ENCODE measurements around the gene KIF18B.

KIF18B gene

GRCh38 chr17:44933824-44934744 is 13.5 kb downstream of the KIF18B start:
- Histone ChIP-seq H3K27me3 (ENCODE audit: insufficient read depth, poor library complexity, severe bottlenecking) (no peaks in the 10 kb centered on the region), H3K4me3 (replicated peaks; ENCODE audit: insufficient read depth, low read length) (no peak overlapping the region), H3K27ac (replicated peaks) (no peak overlapping the region)
- DNase-seq (ENCODE audit: low read depth in 1 of 2, low spot score in 1 of 2), result no peak
- TF ChIP-seq POLR2AphosphoS5 (IDR thresholded peaks at IDR 0.05; ENCODE audit: low read depth) (no peak), SPI1 (IDR thresholded peaks at IDR 0.05; ENCODE audit: borderline replicate concordance, low read depth) (no peak), GABPA (IDR thresholded peaks at IDR 0.05; ENCODE audit: low read depth) (no peak)
- TF ChIP-seq, protein P1, sequence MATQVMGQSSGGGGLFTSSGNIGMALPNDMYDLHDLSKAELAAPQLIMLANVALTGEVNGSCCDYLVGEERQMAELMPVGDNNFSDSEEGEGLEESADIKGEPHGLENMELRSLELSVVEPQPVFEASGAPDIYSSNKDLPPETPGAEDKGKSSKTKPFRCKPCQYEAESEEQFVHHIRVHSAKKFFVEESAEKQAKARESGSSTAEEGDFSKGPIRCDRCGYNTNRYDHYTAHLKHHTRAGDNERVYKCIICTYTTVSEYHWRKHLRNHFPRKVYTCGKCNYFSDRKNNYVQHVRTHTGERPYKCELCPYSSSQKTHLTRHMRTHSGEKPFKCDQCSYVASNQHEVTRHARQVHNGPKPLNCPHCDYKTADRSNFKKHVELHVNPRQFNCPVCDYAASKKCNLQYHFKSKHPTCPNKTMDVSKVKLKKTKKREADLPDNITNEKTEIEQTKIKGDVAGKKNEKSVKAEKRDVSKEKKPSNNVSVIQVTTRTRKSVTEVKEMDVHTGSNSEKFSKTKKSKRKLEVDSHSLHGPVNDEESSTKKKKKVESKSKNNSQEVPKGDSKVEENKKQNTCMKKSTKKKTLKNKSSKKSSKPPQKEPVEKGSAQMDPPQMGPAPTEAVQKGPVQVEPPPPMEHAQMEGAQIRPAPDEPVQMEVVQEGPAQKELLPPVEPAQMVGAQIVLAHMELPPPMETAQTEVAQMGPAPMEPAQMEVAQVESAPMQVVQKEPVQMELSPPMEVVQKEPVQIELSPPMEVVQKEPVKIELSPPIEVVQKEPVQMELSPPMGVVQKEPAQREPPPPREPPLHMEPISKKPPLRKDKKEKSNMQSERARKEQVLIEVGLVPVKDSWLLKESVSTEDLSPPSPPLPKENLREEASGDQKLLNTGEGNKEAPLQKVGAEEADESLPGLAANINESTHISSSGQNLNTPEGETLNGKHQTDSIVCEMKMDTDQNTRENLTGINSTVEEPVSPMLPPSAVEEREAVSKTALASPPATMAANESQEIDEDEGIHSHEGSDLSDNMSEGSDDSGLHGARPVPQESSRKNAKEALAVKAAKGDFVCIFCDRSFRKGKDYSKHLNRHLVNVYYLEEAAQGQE (IDR thresholded peaks at IDR 0.05; ENCODE audit: insufficient replicate concordance, low read depth), result no peak
- TF ChIP-seq, protein P2, sequence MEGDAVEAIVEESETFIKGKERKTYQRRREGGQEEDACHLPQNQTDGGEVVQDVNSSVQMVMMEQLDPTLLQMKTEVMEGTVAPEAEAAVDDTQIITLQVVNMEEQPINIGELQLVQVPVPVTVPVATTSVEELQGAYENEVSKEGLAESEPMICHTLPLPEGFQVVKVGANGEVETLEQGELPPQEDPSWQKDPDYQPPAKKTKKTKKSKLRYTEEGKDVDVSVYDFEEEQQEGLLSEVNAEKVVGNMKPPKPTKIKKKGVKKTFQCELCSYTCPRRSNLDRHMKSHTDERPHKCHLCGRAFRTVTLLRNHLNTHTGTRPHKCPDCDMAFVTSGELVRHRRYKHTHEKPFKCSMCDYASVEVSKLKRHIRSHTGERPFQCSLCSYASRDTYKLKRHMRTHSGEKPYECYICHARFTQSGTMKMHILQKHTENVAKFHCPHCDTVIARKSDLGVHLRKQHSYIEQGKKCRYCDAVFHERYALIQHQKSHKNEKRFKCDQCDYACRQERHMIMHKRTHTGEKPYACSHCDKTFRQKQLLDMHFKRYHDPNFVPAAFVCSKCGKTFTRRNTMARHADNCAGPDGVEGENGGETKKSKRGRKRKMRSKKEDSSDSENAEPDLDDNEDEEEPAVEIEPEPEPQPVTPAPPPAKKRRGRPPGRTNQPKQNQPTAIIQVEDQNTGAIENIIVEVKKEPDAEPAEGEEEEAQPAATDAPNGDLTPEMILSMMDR (IDR thresholded peaks at IDR 0.05; ENCODE audit: insufficient read depth, low read length), result no peak

DNA sequence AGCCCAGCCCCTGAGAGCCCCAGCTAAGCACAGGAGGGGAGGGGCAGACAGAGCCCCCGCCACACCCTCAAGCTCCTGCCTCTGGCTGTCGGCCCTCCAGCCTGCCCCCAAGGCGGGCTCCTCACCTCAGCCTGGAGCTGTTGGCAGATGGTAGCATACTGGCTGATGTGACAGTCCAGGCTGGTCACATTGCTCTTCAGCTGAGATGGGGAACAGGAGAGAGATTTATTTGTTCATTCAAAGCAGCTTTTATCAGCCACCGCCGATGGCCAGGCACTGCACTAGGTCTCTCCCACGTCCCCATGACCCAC is 14.8 kb downstream of the KIF18B start:
- no peak for DNase-seq (ENCODE audit: low read depth in 1 of 2, low spot score in 1 of 2)
- no peak overlapping the region for H3K4me3 ChIP-seq (replicated peaks; ENCODE audit: insufficient read depth, low read length)
- TF ChIP-seq POLR2AphosphoS5 (IDR thresholded peaks at IDR 0.05; ENCODE audit: low read depth) (no peak), GABPA (IDR thresholded peaks at IDR 0.05; ENCODE audit: low read depth) (no peak), SPI1 (IDR thresholded peaks at IDR 0.05; ENCODE audit: borderline replicate concordance, low read depth) (no peak)
- TF ChIP-seq, protein P1 (IDR thresholded peaks at IDR 0.05; ENCODE audit: insufficient replicate concordance, low read depth), result no peak
- TF ChIP-seq, protein P2 (IDR thresholded peaks at IDR 0.05; ENCODE audit: insufficient read depth, low read length), result no peak
- H3K27me3 ChIP-seq (ENCODE audit: insufficient read depth, poor library complexity, severe bottlenecking), result no peaks in the 10 kb centered on the region
- H3K27ac ChIP-seq (replicated peaks), result no peak overlapping the region

DNA sequence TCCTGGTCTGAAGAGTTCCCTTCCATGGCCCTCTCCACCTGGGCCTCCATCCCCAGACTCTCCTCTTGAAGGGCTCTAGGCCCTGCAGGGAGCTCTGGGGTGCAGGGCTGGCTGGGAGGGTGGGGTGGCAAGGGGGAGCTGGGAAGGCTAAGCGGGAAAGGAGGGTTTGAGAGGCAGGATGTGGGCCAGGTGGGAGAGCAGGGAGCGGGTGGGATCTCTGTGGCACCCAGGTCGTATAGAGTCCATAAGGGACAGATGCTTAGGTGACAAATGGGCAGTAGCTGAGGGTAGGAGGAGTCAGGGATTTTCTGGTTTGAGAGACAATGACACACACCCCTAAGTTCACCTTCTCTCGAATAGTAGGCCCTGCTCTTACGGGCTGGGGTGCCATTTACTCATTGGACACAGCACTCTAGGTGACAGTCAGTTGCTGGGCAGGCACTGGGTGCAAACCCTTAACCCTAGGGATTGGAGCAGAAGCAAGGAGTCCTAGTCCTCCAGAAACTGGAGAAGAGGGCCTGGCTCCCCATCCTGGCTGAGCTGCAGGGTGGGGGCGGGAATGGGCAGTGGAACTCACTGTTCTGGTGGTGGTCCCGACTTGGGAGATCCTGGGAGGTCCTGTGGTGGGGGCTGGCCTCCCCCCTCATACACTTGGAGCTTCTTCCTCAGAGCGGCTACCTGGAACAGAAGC is 15.3 kb downstream of the KIF18B start:
- H3K4me3 ChIP-seq (replicated peaks; ENCODE audit: insufficient read depth, low read length), result no peak overlapping the region
- no peaks in the 10 kb centered on the region for H3K27me3 ChIP-seq (ENCODE audit: insufficient read depth, poor library complexity, severe bottlenecking)
- DNase-seq (ENCODE audit: low read depth in 1 of 2, low spot score in 1 of 2), result no peak
- no peak for TF ChIP-seq POLR2AphosphoS5 (IDR thresholded peaks at IDR 0.05; ENCODE audit: low read depth)
- H3K27ac ChIP-seq (replicated peaks), result no peak overlapping the region

DNA sequence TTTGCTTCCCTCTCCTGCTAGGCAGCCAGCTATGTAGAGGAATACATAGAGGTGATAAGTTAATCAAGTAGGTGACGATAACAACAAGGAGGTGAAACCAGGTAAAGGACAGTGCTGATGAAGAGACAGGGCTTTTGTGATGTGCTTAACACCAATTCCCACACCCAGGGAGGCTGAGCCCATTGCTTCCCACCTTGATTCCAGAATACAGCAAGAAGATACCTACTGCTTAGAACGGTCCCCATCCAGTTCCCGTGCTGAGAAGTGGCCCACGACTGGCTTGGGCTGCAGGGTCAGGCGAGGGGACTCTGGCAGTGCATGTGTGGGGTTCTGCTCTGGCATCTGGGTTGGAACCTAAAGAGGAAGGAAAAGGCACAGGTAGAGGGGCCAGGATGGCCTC is 16.2 kb downstream of the KIF18B start:
- no peaks in the 10 kb centered on the region for H3K27me3 ChIP-seq (ENCODE audit: insufficient read depth, poor library complexity, severe bottlenecking)
- H3K4me3 ChIP-seq (replicated peaks; ENCODE audit: insufficient read depth, low read length), result no peak overlapping the region
- no peak overlapping the region for H3K27ac ChIP-seq (replicated peaks)
- TF ChIP-seq, protein P2 (IDR thresholded peaks at IDR 0.05; ENCODE audit: insufficient read depth, low read length), result no peak
- TF ChIP-seq, protein P1 (IDR thresholded peaks at IDR 0.05; ENCODE audit: insufficient replicate concordance, low read depth), result no peak
- TF ChIP-seq SPI1 (IDR thresholded peaks at IDR 0.05; ENCODE audit: borderline replicate concordance, low read depth), result no peak
- TF ChIP-seq GABPA (IDR thresholded peaks at IDR 0.05; ENCODE audit: low read depth), result no peak
- no peak for TF ChIP-seq POLR2AphosphoS5 (IDR thresholded peaks at IDR 0.05; ENCODE audit: low read depth)
- DNase-seq (ENCODE audit: low read depth in 1 of 2, low spot score in 1 of 2), result no peak

Data from HL-60 (cell line).